ENCODE data around the gene STK38. TPM values are rescaled to one million over a fixed set of nuclear protein-coding genes. Genes with fewer than 3 reads are reported as not detected.

Gene STK38
- total and polyA plus RNA-seq, 2 of the 13 experiments (the other 11 are each of a cell fraction or from before 2014, with no cell fraction given) = 10.3 to 20.7 TPM

DNA sequence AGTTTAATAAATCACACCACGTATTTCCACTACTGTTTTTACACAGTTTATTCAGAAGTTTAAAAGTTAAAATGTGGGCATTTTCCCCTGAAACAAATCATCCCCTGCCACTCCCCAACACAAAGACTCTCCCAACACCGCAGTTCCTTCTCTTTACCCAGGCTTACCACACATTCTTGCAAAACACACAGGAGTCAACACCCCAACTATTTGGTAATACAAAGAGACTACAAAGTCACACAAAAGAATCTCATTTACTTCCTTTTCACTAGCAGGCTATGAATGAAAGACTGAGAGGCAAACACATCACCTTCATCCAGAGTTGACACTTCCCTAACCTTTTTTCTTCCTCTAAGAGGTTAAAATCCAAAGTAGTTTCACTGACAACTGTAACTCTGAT is 53.4 kb downstream of the STK38 start (continued):
- TF ChIP-seq, protein P1, sequence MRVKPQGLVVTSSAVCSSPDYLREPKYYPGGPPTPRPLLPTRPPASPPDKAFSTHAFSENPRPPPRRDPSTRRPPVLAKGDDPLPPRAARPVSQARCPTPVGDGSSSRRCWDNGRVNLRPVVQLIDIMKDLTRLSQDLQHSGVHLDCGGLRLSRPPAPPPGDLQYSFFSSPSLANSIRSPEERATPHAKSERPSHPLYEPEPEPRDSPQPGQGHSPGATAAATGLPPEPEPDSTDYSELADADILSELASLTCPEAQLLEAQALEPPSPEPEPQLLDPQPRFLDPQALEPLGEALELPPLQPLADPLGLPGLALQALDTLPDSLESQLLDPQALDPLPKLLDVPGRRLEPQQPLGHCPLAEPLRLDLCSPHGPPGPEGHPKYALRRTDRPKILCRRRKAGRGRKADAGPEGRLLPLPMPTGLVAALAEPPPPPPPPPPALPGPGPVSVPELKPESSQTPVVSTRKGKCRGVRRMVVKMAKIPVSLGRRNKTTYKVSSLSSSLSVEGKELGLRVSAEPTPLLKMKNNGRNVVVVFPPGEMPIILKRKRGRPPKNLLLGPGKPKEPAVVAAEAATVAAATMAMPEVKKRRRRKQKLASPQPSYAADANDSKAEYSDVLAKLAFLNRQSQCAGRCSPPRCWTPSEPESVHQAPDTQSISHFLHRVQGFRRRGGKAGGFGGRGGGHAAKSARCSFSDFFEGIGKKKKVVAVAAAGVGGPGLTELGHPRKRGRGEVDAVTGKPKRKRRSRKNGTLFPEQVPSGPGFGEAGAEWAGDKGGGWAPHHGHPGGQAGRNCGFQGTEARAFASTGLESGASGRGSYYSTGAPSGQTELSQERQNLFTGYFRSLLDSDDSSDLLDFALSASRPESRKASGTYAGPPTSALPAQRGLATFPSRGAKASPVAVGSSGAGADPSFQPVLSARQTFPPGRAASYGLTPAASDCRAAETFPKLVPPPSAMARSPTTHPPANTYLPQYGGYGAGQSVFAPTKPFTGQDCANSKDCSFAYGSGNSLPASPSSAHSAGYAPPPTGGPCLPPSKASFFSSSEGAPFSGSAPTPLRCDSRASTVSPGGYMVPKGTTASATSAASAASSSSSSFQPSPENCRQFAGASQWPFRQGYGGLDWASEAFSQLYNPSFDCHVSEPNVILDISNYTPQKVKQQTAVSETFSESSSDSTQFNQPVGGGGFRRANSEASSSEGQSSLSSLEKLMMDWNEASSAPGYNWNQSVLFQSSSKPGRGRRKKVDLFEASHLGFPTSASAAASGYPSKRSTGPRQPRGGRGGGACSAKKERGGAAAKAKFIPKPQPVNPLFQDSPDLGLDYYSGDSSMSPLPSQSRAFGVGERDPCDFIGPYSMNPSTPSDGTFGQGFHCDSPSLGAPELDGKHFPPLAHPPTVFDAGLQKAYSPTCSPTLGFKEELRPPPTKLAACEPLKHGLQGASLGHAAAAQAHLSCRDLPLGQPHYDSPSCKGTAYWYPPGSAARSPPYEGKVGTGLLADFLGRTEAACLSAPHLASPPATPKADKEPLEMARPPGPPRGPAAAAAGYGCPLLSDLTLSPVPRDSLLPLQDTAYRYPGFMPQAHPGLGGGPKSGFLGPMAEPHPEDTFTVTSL (CRISPR knock-in tag; IDR thresholded peaks at IDR 0.05; ENCODE audit: borderline replicate concordance) = peak; percentile 45; the same call in 1 of the 2 replicates
- TF ChIP-seq SCMH1 (CRISPR knock-in tag; IDR thresholded peaks at IDR 0.05; ENCODE audit: borderline replicate concordance) = no peak
- TF ChIP-seq ZNF678 (CRISPR knock-in tag; IDR thresholded peaks at IDR 0.05) = no peak
- TF ChIP-seq HDAC2 (CRISPR knock-in tag; IDR thresholded peaks at IDR 0.05) = peak; percentile 35; the same call in 1 of the 2 replicates
- peak; percentile 56 for TF ChIP-seq FOXA1 (IDR thresholded peaks at IDR 0.05)
- TF ChIP-seq FOXA1 (CRISPR knock-in tag; IDR thresholded peaks at IDR 0.05) = peak; percentile 83
- TF ChIP-seq, protein P2, sequence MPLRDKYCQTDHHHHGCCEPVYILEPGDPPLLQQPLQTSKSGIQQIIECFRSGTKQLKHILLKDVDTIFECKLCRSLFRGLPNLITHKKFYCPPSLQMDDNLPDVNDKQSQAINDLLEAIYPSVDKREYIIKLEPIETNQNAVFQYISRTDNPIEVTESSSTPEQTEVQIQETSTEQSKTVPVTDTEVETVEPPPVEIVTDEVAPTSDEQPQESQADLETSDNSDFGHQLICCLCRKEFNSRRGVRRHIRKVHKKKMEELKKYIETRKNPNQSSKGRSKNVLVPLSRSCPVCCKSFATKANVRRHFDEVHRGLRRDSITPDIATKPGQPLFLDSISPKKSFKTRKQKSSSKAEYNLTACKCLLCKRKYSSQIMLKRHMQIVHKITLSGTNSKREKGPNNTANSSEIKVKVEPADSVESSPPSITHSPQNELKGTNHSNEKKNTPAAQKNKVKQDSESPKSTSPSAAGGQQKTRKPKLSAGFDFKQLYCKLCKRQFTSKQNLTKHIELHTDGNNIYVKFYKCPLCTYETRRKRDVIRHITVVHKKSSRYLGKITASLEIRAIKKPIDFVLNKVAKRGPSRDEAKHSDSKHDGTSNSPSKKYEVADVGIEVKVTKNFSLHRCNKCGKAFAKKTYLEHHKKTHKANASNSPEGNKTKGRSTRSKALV (CRISPR knock-in tag; IDR thresholded peaks at IDR 0.05) = no peak
- TF ChIP-seq CREM (IDR thresholded peaks at IDR 0.05) = peak; percentile 39
- TF ChIP-seq CREM (CRISPR knock-in tag; IDR thresholded peaks at IDR 0.05) = no peak
- TF ChIP-seq TGIF2 (CRISPR knock-in tag; IDR thresholded peaks at IDR 0.05) = no peak
- TF ChIP-seq RXRB (CRISPR knock-in tag; IDR thresholded peaks at IDR 0.05; ENCODE audit: borderline replicate concordance) = peak; percentile 21; the same call in 1 of the 2 replicates
- no peak for TF ChIP-seq NCOR1 (IDR thresholded peaks at IDR 0.05; ENCODE audit: borderline replicate concordance, low read length)
- TF ChIP-seq ELF3 (CRISPR knock-in tag; IDR thresholded peaks at IDR 0.05) = peak; percentile 87
- TF ChIP-seq SPEN (CRISPR knock-in tag; IDR thresholded peaks at IDR 0.05; ENCODE audit: low read depth) = no peak
- peak; percentile 31; the same call in 1 of the 2 replicates for TF ChIP-seq TARDBP (CRISPR knock-in tag; IDR thresholded peaks at IDR 0.05)
- TF ChIP-seq MXI1 (IDR thresholded peaks at IDR 0.05; ENCODE audit: borderline replicate concordance, low read depth, low read length) = no peak
- TF ChIP-seq ZNF850 (CRISPR knock-in tag; conservative IDR thresholded peaks at IDR 0.05) = no peak
- no peak for TF ChIP-seq ZNF674 (CRISPR knock-in tag; IDR thresholded peaks at IDR 0.05; ENCODE audit: low read depth)
- TF ChIP-seq, protein P3, sequence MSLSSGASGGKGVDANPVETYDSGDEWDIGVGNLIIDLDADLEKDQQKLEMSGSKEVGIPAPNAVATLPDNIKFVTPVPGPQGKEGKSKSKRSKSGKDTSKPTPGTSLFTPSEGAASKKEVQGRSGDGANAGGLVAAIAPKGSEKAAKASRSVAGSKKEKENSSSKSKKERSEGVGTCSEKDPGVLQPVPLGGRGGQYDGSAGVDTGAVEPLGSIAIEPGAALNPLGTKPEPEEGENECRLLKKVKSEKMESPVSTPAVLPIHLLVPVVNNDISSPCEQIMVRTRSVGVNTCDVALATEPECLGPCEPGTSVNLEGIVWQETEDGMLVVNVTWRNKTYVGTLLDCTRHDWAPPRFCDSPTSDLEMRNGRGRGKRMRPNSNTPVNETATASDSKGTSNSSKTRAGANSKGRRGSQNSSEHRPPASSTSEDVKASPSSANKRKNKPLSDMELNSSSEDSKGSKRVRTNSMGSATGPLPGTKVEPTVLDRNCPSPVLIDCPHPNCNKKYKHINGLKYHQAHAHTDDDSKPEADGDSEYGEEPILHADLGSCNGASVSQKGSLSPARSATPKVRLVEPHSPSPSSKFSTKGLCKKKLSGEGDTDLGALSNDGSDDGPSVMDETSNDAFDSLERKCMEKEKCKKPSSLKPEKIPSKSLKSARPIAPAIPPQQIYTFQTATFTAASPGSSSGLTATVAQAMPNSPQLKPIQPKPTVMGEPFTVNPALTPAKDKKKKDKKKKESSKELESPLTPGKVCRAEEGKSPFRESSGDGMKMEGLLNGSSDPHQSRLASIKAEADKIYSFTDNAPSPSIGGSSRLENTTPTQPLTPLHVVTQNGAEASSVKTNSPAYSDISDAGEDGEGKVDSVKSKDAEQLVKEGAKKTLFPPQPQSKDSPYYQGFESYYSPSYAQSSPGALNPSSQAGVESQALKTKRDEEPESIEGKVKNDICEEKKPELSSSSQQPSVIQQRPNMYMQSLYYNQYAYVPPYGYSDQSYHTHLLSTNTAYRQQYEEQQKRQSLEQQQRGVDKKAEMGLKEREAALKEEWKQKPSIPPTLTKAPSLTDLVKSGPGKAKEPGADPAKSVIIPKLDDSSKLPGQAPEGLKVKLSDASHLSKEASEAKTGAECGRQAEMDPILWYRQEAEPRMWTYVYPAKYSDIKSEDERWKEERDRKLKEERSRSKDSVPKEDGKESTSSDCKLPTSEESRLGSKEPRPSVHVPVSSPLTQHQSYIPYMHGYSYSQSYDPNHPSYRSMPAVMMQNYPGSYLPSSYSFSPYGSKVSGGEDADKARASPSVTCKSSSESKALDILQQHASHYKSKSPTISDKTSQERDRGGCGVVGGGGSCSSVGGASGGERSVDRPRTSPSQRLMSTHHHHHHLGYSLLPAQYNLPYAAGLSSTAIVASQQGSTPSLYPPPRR (CRISPR knock-in tag; IDR thresholded peaks at IDR 0.05; ENCODE audit: borderline replicate concordance) = no peak
